ENCODE data around the gene IER2.
"Not testable (repeated sequence)": the region's sequence is repeated elsewhere in the genome, so short reads cannot be mapped to it uniquely, and the experiment has no call there.

DNA sequence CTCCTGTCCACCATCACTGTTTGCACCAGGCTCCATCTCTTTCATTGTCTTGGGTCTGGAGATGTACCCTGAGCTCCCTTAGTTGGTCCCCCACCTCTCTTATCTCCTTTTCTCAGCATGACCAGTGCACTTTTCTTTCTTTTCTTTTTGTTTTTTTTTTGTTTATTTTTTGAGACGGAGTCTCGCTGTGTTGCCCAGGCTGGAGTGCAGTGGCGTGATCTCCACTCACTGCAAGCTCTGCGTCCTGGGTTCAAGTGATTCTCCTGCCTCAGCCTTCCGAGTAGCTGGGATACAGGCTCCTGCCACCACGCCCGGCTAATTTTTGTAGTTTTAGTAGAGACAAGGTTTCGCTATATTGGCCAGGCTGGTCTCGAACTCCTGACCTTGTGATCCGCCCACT, 28.1 kb downstream of the IER2 start:
- TF ChIP-seq, protein P1, sequence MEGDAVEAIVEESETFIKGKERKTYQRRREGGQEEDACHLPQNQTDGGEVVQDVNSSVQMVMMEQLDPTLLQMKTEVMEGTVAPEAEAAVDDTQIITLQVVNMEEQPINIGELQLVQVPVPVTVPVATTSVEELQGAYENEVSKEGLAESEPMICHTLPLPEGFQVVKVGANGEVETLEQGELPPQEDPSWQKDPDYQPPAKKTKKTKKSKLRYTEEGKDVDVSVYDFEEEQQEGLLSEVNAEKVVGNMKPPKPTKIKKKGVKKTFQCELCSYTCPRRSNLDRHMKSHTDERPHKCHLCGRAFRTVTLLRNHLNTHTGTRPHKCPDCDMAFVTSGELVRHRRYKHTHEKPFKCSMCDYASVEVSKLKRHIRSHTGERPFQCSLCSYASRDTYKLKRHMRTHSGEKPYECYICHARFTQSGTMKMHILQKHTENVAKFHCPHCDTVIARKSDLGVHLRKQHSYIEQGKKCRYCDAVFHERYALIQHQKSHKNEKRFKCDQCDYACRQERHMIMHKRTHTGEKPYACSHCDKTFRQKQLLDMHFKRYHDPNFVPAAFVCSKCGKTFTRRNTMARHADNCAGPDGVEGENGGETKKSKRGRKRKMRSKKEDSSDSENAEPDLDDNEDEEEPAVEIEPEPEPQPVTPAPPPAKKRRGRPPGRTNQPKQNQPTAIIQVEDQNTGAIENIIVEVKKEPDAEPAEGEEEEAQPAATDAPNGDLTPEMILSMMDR (IDR thresholded peaks at IDR 0.05): not testable (repeated sequence)
- not testable (repeated sequence) for TF ChIP-seq POLR2A (IDR thresholded peaks at IDR 0.05)

Data from testis (tissue), 2 donors.